GM23338 (cell line): ENCODE data around the gene SCYGR1. TPM values are rescaled to one million over a fixed set of nuclear protein-coding genes. Genes with fewer than 3 reads are reported as not detected.

ENCODE experiments used
- EZH2 ChIP-seq: fragments of 200-600 bp; sonication (generic); IDR thresholded peaks from one replicate; pipeline ENCODE4 v1.8.0; 2017; ENCODE audit warnings: antibody characterized with exemption, mild to moderate bottlenecking, low read depth; ENCODE audit not compliant: unreplicated experiment
- EZH2phosphoT487 ChIP-seq: fragments of 200-600 bp; sonication (generic); IDR thresholded peaks from one replicate; pipeline ENCODE4 v1.8.1; 2018; ENCODE audit warnings: antibody characterized with exemption; ENCODE audit not compliant: unreplicated experiment
- STAT1 ChIP-seq: IDR thresholded peaks from one replicate; pipeline ENCODE4 v1.6.1; 2016; ENCODE audit warnings: antibody characterized with exemption; ENCODE audit not compliant: unreplicated experiment
- ZNF331 ChIP-seq: fragments of 250-450 bp; sonication (Bioruptor Pico); IDR thresholded peaks from 2 replicates; pipeline ENCODE4 v1.5.0; 2020; ENCODE audit warnings: low read depth, mild to moderate bottlenecking, moderate library complexity
- polyA plus RNA-seq: library from polyadenylated mRNA; unstranded; fragments of >200 nt; fragmentation: Nextera tagmentation; extraction: Ambion mirVana; gene quantifications from 2 replicates; pipeline ENCODE4 v1.2.1, GENCODE V29; 2016
- total RNA-seq: library from RNA; depleted of rRNA; stranded (reverse); fragments of >200 nt; shearing (Covaris generic); gene quantifications from 2 replicates; pipeline ENCODE4 v1.2.3, GENCODE V29; 2014
- TF ChIP-seq, protein P1 (sequence below): fragments of 250-450 bp; sonication (Bioruptor Pico); IDR thresholded peaks from 2 replicates; pipeline ENCODE4 v1.5.0; 2020; ENCODE audit warnings: mild to moderate bottlenecking, moderate library complexity
- TF ChIP-seq, protein P2 (sequence below): IDR thresholded peaks from 2 replicates; pipeline ENCODE4 v1.6.1; 2016; ENCODE audit warnings: antibody characterized with exemption
- TF ChIP-seq, protein P3 (sequence below): IDR thresholded peaks from one replicate; pipeline ENCODE4 v1.6.1; 2018; ENCODE audit warnings: antibody characterized with exemption; ENCODE audit not compliant: unreplicated experiment

SCYGR1 gene
- total and polyA plus RNA-seq, 2 experiments from 2014 or later, result not detected

DNA sequence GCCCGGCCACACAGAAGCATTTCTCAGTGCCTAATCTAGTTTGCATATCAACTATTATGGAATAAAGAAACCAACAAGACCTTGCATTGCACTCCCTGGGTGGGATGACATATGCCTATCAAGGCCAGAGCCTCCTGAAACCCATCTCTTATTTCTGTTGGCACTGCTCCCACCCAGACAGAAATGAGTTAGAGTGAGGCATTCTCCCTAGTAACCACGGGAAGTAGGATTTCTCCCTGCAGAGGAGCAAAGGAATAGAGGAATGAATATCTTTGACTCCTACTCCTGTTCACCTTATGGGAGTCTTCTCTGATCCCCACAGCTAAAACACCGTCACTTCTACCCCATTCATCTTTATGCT lies 24.2 kb upstream of the SCYGR1 start (continued):
- TF ChIP-seq, protein P1, sequence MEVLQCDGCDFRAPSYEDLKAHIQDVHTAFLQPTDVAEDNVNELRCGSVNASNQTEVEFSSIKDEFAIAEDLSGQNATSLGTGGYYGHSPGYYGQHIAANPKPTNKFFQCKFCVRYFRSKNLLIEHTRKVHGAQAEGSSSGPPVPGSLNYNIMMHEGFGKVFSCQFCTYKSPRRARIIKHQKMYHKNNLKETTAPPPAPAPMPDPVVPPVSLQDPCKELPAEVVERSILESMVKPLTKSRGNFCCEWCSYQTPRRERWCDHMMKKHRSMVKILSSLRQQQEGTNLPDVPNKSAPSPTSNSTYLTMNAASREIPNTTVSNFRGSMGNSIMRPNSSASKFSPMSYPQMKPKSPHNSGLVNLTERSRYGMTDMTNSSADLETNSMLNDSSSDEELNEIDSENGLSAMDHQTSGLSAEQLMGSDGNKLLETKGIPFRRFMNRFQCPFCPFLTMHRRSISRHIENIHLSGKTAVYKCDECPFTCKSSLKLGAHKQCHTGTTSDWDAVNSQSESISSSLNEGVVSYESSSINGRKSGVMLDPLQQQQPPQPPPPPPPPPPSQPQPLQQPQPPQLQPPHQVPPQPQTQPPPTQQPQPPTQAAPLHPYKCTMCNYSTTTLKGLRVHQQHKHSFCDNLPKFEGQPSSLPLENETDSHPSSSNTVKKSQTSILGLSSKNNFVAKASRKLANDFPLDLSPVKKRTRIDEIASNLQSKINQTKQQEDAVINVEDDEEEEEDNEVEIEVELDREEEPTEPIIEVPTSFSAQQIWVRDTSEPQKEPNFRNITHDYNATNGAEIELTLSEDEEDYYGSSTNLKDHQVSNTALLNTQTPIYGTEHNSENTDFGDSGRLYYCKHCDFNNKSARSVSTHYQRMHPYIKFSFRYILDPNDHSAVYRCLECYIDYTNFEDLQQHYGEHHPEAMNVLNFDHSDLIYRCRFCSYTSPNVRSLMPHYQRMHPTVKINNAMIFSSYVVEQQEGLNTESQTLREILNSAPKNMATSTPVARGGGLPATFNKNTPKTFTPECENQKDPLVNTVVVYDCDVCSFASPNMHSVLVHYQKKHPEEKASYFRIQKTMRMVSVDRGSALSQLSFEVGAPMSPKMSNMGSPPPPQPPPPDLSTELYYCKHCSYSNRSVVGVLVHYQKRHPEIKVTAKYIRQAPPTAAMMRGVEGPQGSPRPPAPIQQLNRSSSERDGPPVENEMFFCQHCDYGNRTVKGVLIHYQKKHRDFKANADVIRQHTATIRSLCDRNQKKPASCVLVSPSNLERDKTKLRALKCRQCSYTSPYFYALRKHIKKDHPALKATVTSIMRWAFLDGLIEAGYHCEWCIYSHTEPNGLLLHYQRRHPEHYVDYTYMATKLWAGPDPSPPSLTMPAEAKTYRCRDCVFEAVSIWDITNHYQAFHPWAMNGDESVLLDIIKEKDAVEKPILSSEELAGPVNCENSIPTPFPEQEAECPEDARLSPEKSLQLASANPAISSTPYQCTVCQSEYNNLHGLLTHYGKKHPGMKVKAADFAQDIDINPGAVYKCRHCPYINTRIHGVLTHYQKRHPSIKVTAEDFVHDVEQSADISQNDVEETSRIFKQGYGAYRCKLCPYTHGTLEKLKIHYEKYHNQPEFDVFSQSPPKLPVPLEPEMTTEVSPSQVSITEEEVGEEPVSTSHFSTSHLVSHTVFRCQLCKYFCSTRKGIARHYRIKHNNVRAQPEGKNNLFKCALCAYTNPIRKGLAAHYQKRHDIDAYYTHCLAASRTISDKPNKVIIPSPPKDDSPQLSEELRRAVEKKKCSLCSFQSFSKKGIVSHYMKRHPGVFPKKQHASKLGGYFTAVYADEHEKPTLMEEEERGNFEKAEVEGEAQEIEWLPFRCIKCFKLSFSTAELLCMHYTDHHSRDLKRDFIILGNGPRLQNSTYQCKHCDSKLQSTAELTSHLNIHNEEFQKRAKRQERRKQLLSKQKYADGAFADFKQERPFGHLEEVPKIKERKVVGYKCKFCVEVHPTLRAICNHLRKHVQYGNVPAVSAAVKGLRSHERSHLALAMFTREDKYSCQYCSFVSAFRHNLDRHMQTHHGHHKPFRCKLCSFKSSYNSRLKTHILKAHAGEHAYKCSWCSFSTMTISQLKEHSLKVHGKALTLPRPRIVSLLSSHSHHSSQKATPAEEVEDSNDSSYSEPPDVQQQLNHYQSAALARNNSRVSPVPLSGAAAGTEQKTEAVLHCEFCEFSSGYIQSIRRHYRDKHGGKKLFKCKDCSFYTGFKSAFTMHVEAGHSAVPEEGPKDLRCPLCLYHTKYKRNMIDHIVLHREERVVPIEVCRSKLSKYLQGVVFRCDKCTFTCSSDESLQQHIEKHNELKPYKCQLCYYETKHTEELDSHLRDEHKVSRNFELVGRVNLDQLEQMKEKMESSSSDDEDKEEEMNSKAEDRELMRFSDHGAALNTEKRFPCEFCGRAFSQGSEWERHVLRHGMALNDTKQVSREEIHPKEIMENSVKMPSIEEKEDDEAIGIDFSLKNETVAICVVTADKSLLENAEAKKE (CRISPR knock-in tag), result no peak
- no peak for TF ChIP-seq ZNF331 (CRISPR knock-in tag)
- TF ChIP-seq, protein P2, sequence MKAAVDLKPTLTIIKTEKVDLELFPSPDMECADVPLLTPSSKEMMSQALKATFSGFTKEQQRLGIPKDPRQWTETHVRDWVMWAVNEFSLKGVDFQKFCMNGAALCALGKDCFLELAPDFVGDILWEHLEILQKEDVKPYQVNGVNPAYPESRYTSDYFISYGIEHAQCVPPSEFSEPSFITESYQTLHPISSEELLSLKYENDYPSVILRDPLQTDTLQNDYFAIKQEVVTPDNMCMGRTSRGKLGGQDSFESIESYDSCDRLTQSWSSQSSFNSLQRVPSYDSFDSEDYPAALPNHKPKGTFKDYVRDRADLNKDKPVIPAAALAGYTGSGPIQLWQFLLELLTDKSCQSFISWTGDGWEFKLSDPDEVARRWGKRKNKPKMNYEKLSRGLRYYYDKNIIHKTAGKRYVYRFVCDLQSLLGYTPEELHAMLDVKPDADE, result no peak
- TF ChIP-seq STAT1, result no peak
- no peak for TF ChIP-seq EZH2phosphoT487
- TF ChIP-seq EZH2, result no peak
- TF ChIP-seq, protein P3, sequence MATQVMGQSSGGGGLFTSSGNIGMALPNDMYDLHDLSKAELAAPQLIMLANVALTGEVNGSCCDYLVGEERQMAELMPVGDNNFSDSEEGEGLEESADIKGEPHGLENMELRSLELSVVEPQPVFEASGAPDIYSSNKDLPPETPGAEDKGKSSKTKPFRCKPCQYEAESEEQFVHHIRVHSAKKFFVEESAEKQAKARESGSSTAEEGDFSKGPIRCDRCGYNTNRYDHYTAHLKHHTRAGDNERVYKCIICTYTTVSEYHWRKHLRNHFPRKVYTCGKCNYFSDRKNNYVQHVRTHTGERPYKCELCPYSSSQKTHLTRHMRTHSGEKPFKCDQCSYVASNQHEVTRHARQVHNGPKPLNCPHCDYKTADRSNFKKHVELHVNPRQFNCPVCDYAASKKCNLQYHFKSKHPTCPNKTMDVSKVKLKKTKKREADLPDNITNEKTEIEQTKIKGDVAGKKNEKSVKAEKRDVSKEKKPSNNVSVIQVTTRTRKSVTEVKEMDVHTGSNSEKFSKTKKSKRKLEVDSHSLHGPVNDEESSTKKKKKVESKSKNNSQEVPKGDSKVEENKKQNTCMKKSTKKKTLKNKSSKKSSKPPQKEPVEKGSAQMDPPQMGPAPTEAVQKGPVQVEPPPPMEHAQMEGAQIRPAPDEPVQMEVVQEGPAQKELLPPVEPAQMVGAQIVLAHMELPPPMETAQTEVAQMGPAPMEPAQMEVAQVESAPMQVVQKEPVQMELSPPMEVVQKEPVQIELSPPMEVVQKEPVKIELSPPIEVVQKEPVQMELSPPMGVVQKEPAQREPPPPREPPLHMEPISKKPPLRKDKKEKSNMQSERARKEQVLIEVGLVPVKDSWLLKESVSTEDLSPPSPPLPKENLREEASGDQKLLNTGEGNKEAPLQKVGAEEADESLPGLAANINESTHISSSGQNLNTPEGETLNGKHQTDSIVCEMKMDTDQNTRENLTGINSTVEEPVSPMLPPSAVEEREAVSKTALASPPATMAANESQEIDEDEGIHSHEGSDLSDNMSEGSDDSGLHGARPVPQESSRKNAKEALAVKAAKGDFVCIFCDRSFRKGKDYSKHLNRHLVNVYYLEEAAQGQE, result no peak
